Natural killer cell treated with Interleukin-12 subunit alpha and Interleukin-12 subunit beta and Interleukin-15 and Interleukin-18, amount 100 ng/mL, for 72 hours (primary cell): ENCODE results near the gene RANBP9. TPM values are rescaled to one million over a fixed set of nuclear protein-coding genes. Genes with fewer than 3 reads are reported as not detected.

Source experiments
- ATAC-seq, 2 donors: fragments of 150-1000 bp; cut with Tn5 transposase in 1 of 2; sonication (Bioruptor Pico), chemical (Tn5 transposase) in 1 of 2; 2 replicates each; pipeline ENCODE4 v1.10.0; 2021
- DNase-seq: peaks from one replicate; pipeline ENCODE4 v3.0.0; 2022; ENCODE audit warnings: low spot score
- H3K27ac Mint-ChIP-seq, 2 donors: 1 replicate in 1 of 2; 2 replicates in 1 of 2; pipeline ENCODE4 v1.8.0; 2022; ENCODE audit warnings: mixed read lengths in 2 of 2, mild to moderate bottlenecking in 1 of 2, moderate library complexity in 1 of 2
- H3K27me3 Mint-ChIP-seq, 2 donors: 1 replicate in 1 of 2; 2 replicates in 1 of 2; pipeline ENCODE4 v1.8.0; 2022; ENCODE audit warnings: mixed read lengths in 2 of 2
- H3K36me3 Mint-ChIP-seq: one replicate; pipeline ENCODE4 v1.8.0; 2022; ENCODE audit warnings: mixed read lengths
- H3K4me1 Mint-ChIP-seq, 2 donors: 1 replicate in 1 of 2; 2 replicates in 1 of 2; pipeline ENCODE4 v1.8.0; 2022; ENCODE audit warnings: low read depth in 2 of 2, mixed read lengths in 2 of 2, mild to moderate bottlenecking in 1 of 2
- H3K4me3 Mint-ChIP-seq: one replicate; pipeline ENCODE4 v1.8.0; 2022; ENCODE audit warnings: mixed read lengths
- H3K9me3 Mint-ChIP-seq: 2 replicates; pipeline ENCODE4 v1.8.0; 2022; ENCODE audit warnings: mixed read lengths
- total RNA-seq, 2 donors: library from RNA; stranded (reverse); gene quantifications; one replicate each; pipeline ENCODE4 v1.2.3, GENCODE V29; 2022

The RANBP9 gene
- total RNA-seq, 2 donors from 2014 or later, result 49.2 to 61.1 TPM

DNA sequence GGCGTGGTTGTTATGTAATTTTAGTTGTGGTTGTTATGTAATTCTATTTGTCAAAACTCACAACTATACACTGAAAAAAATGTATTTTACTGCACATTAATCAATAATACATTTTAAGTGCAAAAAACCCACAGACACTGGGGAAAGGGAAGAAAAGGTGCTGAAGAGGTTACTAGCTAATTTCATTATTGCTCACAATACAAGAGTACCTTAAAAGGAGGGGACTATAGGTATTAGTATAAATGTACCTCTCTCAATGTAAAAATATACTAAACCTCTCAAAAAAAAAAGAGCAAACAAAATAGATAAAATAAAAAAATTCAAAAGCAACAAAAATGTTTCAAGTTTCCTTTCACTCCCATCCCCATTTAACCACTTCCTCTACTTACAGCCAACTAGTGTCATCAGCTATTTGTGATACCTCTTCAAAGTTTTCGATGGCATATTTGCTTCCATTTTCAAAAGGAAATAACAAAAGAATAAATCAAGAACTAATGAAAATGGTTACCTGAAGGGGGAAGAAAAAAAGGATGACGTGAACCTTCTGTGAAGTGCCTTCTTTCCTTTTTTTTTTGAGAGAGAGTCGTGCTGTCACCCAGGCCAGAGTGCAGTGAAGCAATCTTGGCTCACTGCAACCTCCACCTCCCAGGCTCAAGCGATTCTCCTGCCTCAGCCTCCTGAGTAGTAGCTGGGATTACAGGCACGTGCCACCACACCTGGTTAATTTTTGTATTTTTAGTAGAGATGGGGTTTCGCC lies 30.2 kb downstream of the RANBP9 start:
- peaks cover 31 to 40% of the 10 kb centered on the region in 2 donors for H3K4me1 Mint-ChIP-seq
- DNase-seq (no peak), ATAC-seq (peak in 1 of 2 donors; percentile 57)
- peaks cover 5% of the 10 kb centered on the region for H3K9me3 Mint-ChIP-seq
- peaks cover 11% of the 10 kb centered on the region for H3K36me3 Mint-ChIP-seq
- H3K4me3 Mint-ChIP-seq, result peak overlapping the region; percentile 70
- no peaks in the 10 kb centered on the region for H3K27me3 Mint-ChIP-seq
- H3K27ac Mint-ChIP-seq, result peak overlapping the region; percentile 81 to 87

- DNase-seq, result no peak
- peaks cover 12% of the 10 kb centered on the region for H3K36me3 Mint-ChIP-seq
- H3K27ac Mint-ChIP-seq, result peak overlapping the region; percentile 81 to 87
- H3K4me3 Mint-ChIP-seq, result no peak overlapping the region
- H3K27me3 Mint-ChIP-seq, result no peaks in the 10 kb centered on the region
- ATAC-seq, result no peak
- peaks cover 5% of the 10 kb centered on the region for H3K9me3 Mint-ChIP-seq
- peaks cover 34 to 42% of the 10 kb centered on the region in 2 donors for H3K4me1 Mint-ChIP-seq
Measured at GRCh38 chr6:13680448-13680968, 31.1 kb downstream of the RANBP9 start.

DNA sequence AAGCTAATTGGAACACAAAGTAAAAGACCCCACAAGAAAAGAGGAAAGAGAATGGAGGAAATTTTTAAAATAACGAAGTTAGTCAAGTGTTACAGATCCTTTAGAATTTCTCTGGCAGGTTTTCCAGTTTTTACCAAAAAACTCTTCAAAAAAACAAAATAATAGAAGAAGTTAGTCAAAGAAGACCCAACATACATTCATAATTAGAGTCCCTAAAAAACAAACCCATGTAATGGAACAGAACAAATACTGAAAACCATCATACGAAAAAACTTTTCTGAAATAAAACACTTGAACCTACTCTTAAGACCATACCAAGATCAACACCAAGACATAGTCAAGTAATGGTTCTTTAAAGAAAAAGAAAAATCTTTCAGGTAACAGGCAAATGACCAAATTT lies 31.6 kb downstream of the RANBP9 start:
- ATAC-seq, result no peak
- Mint-ChIP-seq H3K36me3 (peaks cover 14% of the 10 kb centered on the region), H3K27ac (peak overlapping the region in 1 of 2 donors; percentile 81), H3K9me3 (peaks cover 5% of the 10 kb centered on the region), H3K27me3 (no peaks in the 10 kb centered on the region), H3K4me3 (no peak overlapping the region), H3K4me1 (peaks cover 38 to 46% of the 10 kb centered on the region in 2 donors)
- DNase-seq, result no peak

GRCh38 chr6:13678255-13678983 lies 33.2 kb downstream of the RANBP9 start:
- peak overlapping the region in 1 of 2 donors; percentile 13 for H3K27ac Mint-ChIP-seq
- peaks cover 43 to 53% of the 10 kb centered on the region in 2 donors for H3K4me1 Mint-ChIP-seq
- H3K27me3 Mint-ChIP-seq, result no peaks in the 10 kb centered on the region
- peaks cover 9% of the 10 kb centered on the region for H3K9me3 Mint-ChIP-seq
- H3K4me3 Mint-ChIP-seq, result no peak overlapping the region
- DNase-seq, result no peak
- no peak for ATAC-seq
- H3K36me3 Mint-ChIP-seq, result peaks cover 16% of the 10 kb centered on the region

- peaks cover 45 to 54% of the 10 kb centered on the region in 2 donors for H3K4me1 Mint-ChIP-seq
- ATAC-seq (no peak), DNase-seq (no peak)
- no peak overlapping the region for H3K27ac Mint-ChIP-seq
- no peak overlapping the region for H3K4me3 Mint-ChIP-seq
- H3K9me3 Mint-ChIP-seq, result peaks cover 9% of the 10 kb centered on the region
- peaks cover 20% of the 10 kb centered on the region for H3K36me3 Mint-ChIP-seq
- H3K27me3 Mint-ChIP-seq, result no peaks in the 10 kb centered on the region
Measured at GRCh38 chr6:13677878-13678254, 33.8 kb downstream of the RANBP9 start.

DNA sequence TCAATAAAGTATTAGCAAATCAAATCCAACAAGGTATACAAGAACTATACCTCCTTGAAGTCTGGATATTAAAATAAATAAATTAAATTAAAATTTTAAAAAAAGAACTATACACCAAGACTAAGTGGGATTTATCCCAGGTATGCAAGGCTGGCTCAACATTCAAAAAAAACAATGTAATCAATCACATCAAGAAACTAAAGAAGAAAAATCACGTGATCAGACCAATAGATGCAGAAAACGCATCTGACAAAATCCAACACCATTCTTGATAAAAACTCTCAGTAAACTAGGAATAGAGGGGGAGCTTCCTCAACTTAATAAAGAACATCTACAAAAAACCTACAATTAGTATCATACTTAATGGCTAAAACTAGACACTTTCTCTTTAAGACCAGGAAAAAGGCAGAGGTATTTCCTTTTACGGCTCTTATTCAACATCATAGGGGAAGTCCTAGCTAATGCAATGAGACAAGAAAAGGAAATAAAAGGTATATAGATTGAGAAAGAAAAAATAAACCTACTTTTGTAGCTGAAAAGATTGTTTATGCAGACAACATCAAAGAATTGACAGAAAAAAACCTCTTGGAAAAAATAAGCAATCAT lies 35.0 kb downstream of the RANBP9 start:
- H3K27ac Mint-ChIP-seq, result peak overlapping the region in 1 of 2 donors; percentile 68
- ATAC-seq (no peak), DNase-seq (no peak)
- H3K36me3 Mint-ChIP-seq, result peaks cover 22% of the 10 kb centered on the region
- peaks cover 56 to 62% of the 10 kb centered on the region in 2 donors for H3K4me1 Mint-ChIP-seq
- H3K9me3 Mint-ChIP-seq, result peaks cover 9% of the 10 kb centered on the region
- H3K4me3 Mint-ChIP-seq, result no peak overlapping the region
- H3K27me3 Mint-ChIP-seq, result no peaks in the 10 kb centered on the region

DNA sequence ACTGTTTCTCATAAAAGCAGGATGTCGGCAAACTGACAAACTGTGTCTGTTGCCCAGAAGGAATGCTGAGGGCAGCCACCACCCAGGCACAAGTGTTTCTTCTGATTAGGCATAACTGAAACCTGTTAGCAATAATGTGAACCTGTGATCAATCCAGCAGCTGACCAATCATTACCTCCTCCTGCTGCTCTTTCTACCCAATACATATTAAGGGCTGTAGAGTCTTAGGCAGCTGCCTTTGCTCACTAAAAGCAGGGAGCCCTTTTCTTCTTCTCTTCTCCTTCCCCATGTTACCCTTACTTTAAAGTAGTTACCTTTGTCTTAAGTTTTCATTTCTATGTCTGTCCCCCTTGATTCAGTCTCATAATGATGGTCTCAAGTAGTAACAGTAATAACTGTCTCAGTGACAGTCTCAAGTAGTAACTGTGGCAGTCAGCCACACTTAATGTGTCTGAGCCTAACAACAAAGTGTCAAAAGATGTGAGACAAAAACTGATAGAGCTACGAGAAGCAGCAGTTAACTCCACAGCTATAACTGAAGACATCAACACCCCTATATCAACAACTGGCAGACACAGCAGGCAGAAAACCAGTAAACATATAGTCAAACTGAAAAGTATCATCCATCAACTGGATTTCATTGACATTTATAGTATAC lies 37.0 kb downstream of the RANBP9 start:
- no peak for DNase-seq
- Mint-ChIP-seq H3K27me3 (no peaks in the 10 kb centered on the region), H3K4me3 (peak overlapping the region; percentile 5), H3K36me3 (peaks cover 16% of the 10 kb centered on the region), H3K9me3 (peaks cover 9% of the 10 kb centered on the region), H3K27ac (peak overlapping the region; percentile 14 to 57), H3K4me1 (peaks cover 48 to 62% of the 10 kb centered on the region in 2 donors)
- ATAC-seq, result peak; percentile 43 to 66

DNA sequence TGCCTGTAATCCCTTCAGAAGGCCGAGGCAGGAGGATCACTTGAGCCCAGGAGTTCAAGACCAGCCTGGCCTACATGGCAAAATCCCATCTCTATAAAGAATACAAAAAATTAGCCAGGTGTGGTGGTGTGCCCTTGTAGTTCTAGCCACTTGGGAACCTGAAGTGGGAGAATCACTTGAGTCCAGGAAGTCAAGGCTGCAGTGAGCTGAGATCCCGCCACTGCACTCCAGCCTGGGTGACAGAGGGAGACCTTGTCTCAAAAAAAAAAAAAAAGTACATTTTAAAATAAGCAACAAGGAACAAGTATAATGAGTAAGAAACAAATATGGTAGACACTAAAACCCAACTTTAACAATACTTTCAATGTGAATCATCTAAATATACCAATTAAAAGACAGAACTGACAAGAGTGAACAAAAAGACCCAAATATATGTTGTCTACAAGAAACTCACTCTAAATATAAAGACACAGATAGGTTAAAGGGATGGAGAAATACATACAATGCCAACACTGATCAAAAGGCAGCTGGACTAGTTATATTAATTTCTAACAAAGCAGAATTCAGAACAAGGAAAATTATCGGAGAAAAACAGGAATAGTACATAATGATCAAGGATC lies 37.7 kb downstream of the RANBP9 start:
- Mint-ChIP-seq H3K27me3 (no peaks in the 10 kb centered on the region), H3K27ac (peak overlapping the region in 1 of 2 donors; percentile 57), H3K4me1 (peaks cover 55 to 67% of the 10 kb centered on the region in 2 donors), H3K9me3 (peaks cover 9% of the 10 kb centered on the region), H3K4me3 (no peak overlapping the region), H3K36me3 (peaks cover 16% of the 10 kb centered on the region)
- DNase-seq, result no peak
- no peak for ATAC-seq

GRCh38 chr6:13673368-13673767 lies 38.3 kb downstream of the RANBP9 start:
- ATAC-seq (no peak), DNase-seq (no peak)
- no peak overlapping the region for H3K4me3 Mint-ChIP-seq
- H3K36me3 Mint-ChIP-seq, result peaks cover 16% of the 10 kb centered on the region
- peak overlapping the region; percentile 34 to 41 for H3K27ac Mint-ChIP-seq
- peaks cover 57 to 67% of the 10 kb centered on the region in 2 donors for H3K4me1 Mint-ChIP-seq
- no peaks in the 10 kb centered on the region for H3K27me3 Mint-ChIP-seq
- peaks cover 9% of the 10 kb centered on the region for H3K9me3 Mint-ChIP-seq

GRCh38 chr6:13672904-13673303 lies 38.7 kb downstream of the RANBP9 start:
- Mint-ChIP-seq H3K27me3 (no peaks in the 10 kb centered on the region), H3K4me1 (peaks cover 61 to 70% of the 10 kb centered on the region in 2 donors), H3K4me3 (peak overlapping the region; percentile 5), H3K9me3 (peaks cover 9% of the 10 kb centered on the region), H3K27ac (peak overlapping the region; percentile 34 to 41), H3K36me3 (peaks cover 16% of the 10 kb centered on the region)
- ATAC-seq, result no peak
- DNase-seq, result no peak

DNA sequence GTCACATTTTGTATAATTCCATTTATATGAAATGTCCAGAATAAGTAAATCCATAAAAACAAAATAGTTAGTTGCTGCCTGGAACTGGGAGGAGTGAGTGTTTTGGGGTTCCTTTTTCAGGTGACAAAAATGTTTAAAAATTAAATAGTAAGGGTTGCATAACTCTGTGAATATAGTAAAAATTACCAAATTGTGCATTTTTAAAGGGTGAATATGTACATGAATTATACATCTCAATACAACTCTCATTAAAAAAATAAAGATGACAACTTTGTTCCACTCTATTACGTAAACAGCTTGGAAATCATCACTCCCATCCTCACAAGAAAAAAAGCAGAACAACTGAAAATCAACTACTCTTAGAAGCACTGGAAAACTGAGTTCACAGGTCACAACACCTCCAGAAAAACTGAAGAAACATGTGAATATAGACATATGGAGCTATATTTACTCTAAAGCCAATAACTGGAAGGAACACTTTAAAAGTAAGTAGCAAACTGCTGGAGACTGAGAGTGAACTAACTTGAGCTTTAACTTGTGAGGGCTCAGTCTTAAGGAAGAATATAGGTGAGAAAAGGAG lies 40.0 kb downstream of the RANBP9 start:
- Mint-ChIP-seq H3K9me3 (peaks cover 6% of the 10 kb centered on the region), H3K4me1 (peaks cover 66 to 77% of the 10 kb centered on the region in 2 donors), H3K4me3 (no peak overlapping the region), H3K36me3 (peaks cover 13% of the 10 kb centered on the region), H3K27ac (no peak overlapping the region), H3K27me3 (no peaks in the 10 kb centered on the region)
- ATAC-seq (no peak), DNase-seq (no peak)

DNA sequence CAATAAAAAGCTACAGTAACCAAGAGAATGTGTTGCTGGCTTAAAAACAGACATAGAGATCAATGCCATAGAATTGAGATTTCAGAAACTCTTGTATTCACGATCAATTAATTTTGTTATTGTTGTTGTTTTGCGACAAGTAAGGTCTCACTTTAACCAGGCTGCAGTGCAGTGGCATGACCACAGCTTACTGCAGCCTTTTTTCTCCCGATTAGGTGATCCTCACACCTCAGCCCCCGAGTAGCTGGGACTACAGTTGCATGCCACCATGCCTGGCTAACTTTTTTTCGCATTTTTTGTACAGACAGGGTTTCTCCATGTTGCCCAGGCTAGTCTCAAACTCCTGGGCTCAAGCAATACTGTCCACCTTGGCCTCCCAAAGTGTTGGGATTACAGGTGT lies 42.2 kb downstream of the RANBP9 start:
- Mint-ChIP-seq H3K36me3 (peaks cover 6% of the 10 kb centered on the region), H3K4me1 (peaks cover 60 to 84% of the 10 kb centered on the region in 2 donors), H3K27me3 (no peaks in the 10 kb centered on the region), H3K9me3 (no peaks in the 10 kb centered on the region), H3K27ac (peak overlapping the region; percentile 30 to 70), H3K4me3 (peak overlapping the region; percentile 66)
- DNase-seq, result no peak
- no peak for ATAC-seq
